ENCODE results near the gene PHF21A.

Gene PHF21A

DNA sequence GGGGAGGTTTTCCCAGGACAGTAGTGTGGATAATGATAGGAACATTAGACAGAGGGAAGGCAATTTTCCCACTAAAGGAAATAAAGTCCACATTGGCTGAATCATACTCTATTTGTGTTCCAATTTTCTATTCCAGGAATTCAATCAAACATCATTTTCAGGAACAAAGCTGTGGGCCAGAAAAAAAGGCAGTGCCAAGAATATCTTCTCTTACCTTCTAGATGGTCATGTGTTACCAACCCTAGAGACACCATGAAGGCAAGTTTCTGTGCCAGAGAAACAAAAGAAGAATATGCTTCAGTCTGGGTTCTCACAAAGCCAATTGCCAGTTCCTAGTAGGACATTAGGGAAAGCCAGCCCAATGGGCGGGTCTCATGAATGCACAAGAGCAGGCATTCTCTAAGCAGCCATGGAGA, 171.3 kb downstream of the PHF21A start:
- Histone ChIP-seq H3K9ac (ENCODE audit: insufficient read length, low read depth) (no peak overlapping the region), H3K4me3 (ENCODE audit: insufficient read length, low read depth) (no peak overlapping the region), H3K36me3 (ENCODE audit: insufficient read depth, insufficient read length, low read length) (peaks cover 43% of the 10 kb centered on the region), H3K4me1 (ENCODE audit: insufficient read depth, insufficient read length) (no peaks in the 10 kb centered on the region), H3K9me3 (ENCODE audit: insufficient read depth, low read length) (no peaks in the 10 kb centered on the region), H3K27me3 (ENCODE audit: insufficient read depth, insufficient read length) (no peaks in the 10 kb centered on the region)
- no peak for DNase-seq (ENCODE audit: low read depth, low spot score)
- TF ChIP-seq ZNF274 (IDR thresholded peaks at IDR 0.05; ENCODE audit: low read depth, low read length) (no peak), SUZ12 (IDR thresholded peaks at IDR 0.05; ENCODE audit: extremely low read depth, insufficient read depth, insufficient read length) (no peak), YY1 (IDR thresholded peaks at IDR 0.05; ENCODE audit: insufficient read depth, insufficient read length) (no peak)

DNA sequence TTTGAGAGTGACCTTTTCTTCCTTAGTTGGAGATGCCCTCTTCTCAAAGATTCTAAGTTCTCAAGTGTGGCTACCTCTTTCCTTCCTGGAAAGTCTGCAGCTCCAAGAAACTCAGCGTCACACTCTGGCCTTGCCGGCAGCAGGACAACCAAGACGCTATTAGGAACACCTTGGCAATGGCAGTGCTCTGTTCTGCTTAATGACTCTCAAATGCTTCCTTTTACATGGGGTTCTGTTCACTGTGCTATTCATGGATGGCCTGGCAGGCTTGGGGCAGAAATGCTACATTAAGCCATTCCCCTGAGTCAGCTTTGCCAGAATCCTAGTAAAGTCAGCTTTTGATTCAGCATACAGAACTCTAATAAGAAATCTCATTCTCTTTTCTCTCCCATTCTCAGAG, 172.9 kb downstream of the PHF21A start:
- Histone ChIP-seq H3K36me3 (ENCODE audit: insufficient read depth, insufficient read length, low read length) (peaks cover 45% of the 10 kb centered on the region), H3K9ac (ENCODE audit: insufficient read length, low read depth) (no peak overlapping the region), H3K4me3 (ENCODE audit: insufficient read length, low read depth) (no peak overlapping the region), H3K9me3 (ENCODE audit: insufficient read depth, low read length) (no peaks in the 10 kb centered on the region), H3K27me3 (ENCODE audit: insufficient read depth, insufficient read length) (no peaks in the 10 kb centered on the region), H3K4me1 (ENCODE audit: insufficient read depth, insufficient read length) (no peaks in the 10 kb centered on the region)
- no peak for DNase-seq (ENCODE audit: low read depth, low spot score)
- TF ChIP-seq ZNF274 (IDR thresholded peaks at IDR 0.05; ENCODE audit: low read depth, low read length) (no peak), SUZ12 (IDR thresholded peaks at IDR 0.05; ENCODE audit: extremely low read depth, insufficient read depth, insufficient read length) (no peak), YY1 (IDR thresholded peaks at IDR 0.05; ENCODE audit: insufficient read depth, insufficient read length) (no peak)

DNA sequence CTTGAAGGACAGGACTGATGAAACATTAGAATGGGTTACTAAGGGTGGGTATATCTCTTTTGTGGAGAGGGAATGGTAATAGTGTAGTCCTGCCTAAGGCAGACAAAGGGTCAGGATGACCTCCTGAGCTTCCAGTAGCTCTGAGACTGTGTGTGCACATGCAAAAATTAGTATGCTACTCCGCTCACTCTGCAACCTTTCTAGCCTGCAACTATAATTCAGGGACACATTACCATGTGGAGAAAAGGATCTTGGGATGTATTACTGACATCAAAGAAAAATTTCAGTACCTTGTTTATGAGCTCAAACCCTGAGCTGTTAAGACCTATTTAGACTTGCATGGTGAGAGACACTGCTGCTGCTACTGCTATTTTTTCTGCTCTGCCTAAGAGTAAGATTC, 173.4 kb downstream of the PHF21A start:
- H3K27me3 ChIP-seq (ENCODE audit: insufficient read depth, insufficient read length) = no peaks in the 10 kb centered on the region
- H3K36me3 ChIP-seq (ENCODE audit: insufficient read depth, insufficient read length, low read length) = peaks cover 45% of the 10 kb centered on the region
- no peak for DNase-seq (ENCODE audit: low read depth, low spot score)
- H3K4me3 ChIP-seq (ENCODE audit: insufficient read length, low read depth) = no peak overlapping the region
- H3K9me3 ChIP-seq (ENCODE audit: insufficient read depth, low read length) = no peaks in the 10 kb centered on the region
- no peak for TF ChIP-seq SUZ12 (IDR thresholded peaks at IDR 0.05; ENCODE audit: extremely low read depth, insufficient read depth, insufficient read length)
- no peak for TF ChIP-seq ZNF274 (IDR thresholded peaks at IDR 0.05; ENCODE audit: low read depth, low read length)
- no peak for TF ChIP-seq YY1 (IDR thresholded peaks at IDR 0.05; ENCODE audit: insufficient read depth, insufficient read length)
- H3K4me1 ChIP-seq (ENCODE audit: insufficient read depth, insufficient read length) = no peaks in the 10 kb centered on the region
- H3K9ac ChIP-seq (ENCODE audit: insufficient read length, low read depth) = no peak overlapping the region

DNA sequence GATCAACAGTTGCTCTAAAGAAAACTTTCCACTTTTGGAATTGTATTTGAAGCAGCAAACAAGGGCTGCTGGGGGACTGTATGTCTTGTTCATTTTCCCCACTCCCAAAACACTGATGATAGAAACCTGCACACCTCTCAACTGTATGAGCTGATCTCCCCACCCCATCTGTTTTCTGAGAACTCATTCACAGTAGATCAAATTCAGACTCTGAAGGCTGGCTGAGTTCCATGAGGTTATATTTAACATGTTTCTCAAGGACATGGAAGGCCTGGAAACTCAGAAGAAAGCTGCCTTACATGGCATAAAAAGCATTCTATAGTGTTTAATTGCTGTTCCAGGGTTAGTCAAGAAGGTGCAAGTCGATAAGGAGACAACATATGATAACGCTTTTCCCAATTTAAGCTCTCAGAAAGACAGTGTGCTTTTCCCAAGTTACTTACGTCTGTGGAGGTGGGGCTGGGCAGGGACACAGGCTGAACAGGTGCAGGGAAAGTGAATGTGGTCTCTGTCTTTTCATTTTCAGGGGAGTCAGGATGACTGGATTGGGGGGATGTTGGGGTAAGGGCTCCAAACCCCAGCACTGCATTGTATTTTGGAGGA, 175.8 kb downstream of the PHF21A start:
- no peak for TF ChIP-seq SUZ12 (IDR thresholded peaks at IDR 0.05; ENCODE audit: extremely low read depth, insufficient read depth, insufficient read length)
- no peak for TF ChIP-seq ZNF274 (IDR thresholded peaks at IDR 0.05; ENCODE audit: low read depth, low read length)
- TF ChIP-seq YY1 (IDR thresholded peaks at IDR 0.05; ENCODE audit: insufficient read depth, insufficient read length) = no peak
- H3K9ac ChIP-seq (ENCODE audit: insufficient read length, low read depth) = no peak overlapping the region
- H3K9me3 ChIP-seq (ENCODE audit: insufficient read depth, low read length) = no peaks in the 10 kb centered on the region
- H3K4me1 ChIP-seq (ENCODE audit: insufficient read depth, insufficient read length) = no peaks in the 10 kb centered on the region
- no peak overlapping the region for H3K4me3 ChIP-seq (ENCODE audit: insufficient read length, low read depth)
- peaks cover 43% of the 10 kb centered on the region for H3K36me3 ChIP-seq (ENCODE audit: insufficient read depth, insufficient read length, low read length)
- no peak for DNase-seq (ENCODE audit: low read depth, low spot score)
- no peaks in the 10 kb centered on the region for H3K27me3 ChIP-seq (ENCODE audit: insufficient read depth, insufficient read length)

DNA sequence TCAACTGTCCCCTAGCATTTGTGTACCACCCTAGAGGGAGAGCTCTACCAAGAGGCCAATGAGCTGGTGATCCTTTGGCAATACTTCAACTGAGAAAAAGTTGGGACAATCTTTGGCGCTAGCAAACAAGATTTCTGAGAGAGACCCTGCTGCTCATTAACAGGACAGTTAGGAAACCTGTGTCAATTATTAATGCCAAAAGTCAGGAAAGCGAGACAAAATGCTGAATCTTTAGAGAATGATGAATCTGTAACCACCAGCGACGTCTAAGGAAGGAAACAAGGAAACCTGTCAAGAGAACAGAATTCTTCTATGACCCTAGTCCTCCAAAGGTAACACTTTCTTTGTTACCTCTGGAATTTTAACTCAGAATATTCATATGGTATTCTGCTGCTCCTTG, 178.9 kb downstream of the PHF21A start:
- Histone ChIP-seq H3K9ac (ENCODE audit: insufficient read length, low read depth) (no peak overlapping the region), H3K4me1 (ENCODE audit: insufficient read depth, insufficient read length) (peaks cover 2% of the 10 kb centered on the region), H3K4me3 (ENCODE audit: insufficient read length, low read depth) (no peak overlapping the region), H3K27me3 (ENCODE audit: insufficient read depth, insufficient read length) (no peaks in the 10 kb centered on the region), H3K9me3 (ENCODE audit: insufficient read depth, low read length) (no peaks in the 10 kb centered on the region), H3K36me3 (ENCODE audit: insufficient read depth, insufficient read length, low read length) (peaks cover 17% of the 10 kb centered on the region)
- TF ChIP-seq ZNF274 (IDR thresholded peaks at IDR 0.05; ENCODE audit: low read depth, low read length) = no peak
- TF ChIP-seq YY1 (IDR thresholded peaks at IDR 0.05; ENCODE audit: insufficient read depth, insufficient read length) = no peak
- no peak for TF ChIP-seq SUZ12 (IDR thresholded peaks at IDR 0.05; ENCODE audit: extremely low read depth, insufficient read depth, insufficient read length)
- no peak for DNase-seq (ENCODE audit: low read depth, low spot score)

DNA sequence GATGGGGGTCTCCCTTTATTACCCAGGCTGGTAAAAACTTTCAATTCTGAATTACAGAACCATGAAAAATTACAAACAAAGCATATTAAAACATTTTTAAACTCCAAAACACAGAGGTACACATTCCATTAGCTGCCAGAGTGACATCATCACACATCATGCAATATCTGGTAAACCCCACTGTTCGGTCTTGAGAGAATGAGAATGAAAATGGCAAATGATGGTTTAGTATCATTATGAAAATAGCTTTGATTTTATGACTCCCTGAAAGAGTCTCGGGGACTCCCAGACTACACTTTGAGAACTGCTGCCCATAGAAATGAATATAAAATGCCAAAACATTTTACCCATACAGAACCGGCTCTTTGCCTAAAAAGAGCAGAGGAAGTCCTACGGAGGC, 180.0 kb downstream of the PHF21A start:
- DNase-seq (ENCODE audit: low read depth, low spot score) = no peak
- no peak overlapping the region for H3K4me3 ChIP-seq (ENCODE audit: insufficient read length, low read depth)
- peaks cover 14% of the 10 kb centered on the region for H3K36me3 ChIP-seq (ENCODE audit: insufficient read depth, insufficient read length, low read length)
- no peak for TF ChIP-seq ZNF274 (IDR thresholded peaks at IDR 0.05; ENCODE audit: low read depth, low read length)
- H3K27me3 ChIP-seq (ENCODE audit: insufficient read depth, insufficient read length) = no peaks in the 10 kb centered on the region
- H3K9me3 ChIP-seq (ENCODE audit: insufficient read depth, low read length) = no peaks in the 10 kb centered on the region
- peaks cover 2% of the 10 kb centered on the region for H3K4me1 ChIP-seq (ENCODE audit: insufficient read depth, insufficient read length)
- no peak overlapping the region for H3K9ac ChIP-seq (ENCODE audit: insufficient read length, low read depth)

DNA sequence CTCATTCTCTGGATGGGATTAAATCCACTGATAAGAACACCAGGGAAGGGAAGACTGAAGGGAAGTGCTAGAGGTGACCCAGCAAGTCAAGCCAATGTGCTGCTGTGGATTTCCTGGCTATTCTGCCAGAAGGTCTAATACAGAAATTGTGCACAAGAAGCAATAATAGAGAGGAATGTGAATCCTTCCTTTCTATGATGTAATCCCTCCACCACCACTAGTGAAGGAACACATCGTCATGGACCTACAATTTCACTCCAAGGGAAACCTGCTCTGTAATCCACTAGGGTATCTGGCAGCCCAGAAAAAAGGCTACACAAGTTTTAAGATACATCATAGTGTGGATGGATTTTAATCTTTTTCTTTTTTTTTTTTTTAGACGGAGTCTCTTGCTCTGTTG, 181.4 kb downstream of the PHF21A start:
- DNase-seq (ENCODE audit: low read depth, low spot score) = no peak
- Histone ChIP-seq H3K9me3 (ENCODE audit: insufficient read depth, low read length) (no peaks in the 10 kb centered on the region), H3K36me3 (ENCODE audit: insufficient read depth, insufficient read length, low read length) (peaks cover 14% of the 10 kb centered on the region), H3K4me1 (ENCODE audit: insufficient read depth, insufficient read length) (peaks cover 6% of the 10 kb centered on the region), H3K4me3 (ENCODE audit: insufficient read length, low read depth) (no peak overlapping the region), H3K27me3 (ENCODE audit: insufficient read depth, insufficient read length) (no peaks in the 10 kb centered on the region), H3K9ac (ENCODE audit: insufficient read length, low read depth) (no peak overlapping the region)
- no peak for TF ChIP-seq YY1 (IDR thresholded peaks at IDR 0.05; ENCODE audit: insufficient read depth, insufficient read length)

DNA sequence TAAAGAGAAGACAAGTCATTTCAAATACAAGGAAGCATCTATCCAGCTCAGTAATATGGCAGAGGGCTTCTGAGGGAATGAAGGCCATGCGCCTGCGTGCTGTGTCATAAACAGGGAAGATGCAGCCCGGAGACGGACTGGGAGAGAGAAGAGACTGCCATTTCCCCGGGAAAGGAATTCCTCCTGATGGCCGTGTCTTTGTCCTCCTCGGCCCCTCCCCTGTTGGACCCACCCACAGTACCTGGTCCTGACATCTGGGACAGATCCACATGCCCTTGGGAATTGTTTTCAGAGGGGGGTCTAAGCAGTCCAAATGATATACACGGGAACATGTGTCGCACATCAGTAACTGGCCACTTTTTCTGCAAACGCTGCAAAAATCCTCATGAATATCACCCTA, 183.3 kb downstream of the PHF21A start:
- no peak overlapping the region for H3K4me3 ChIP-seq (ENCODE audit: insufficient read length, low read depth)
- no peaks in the 10 kb centered on the region for H3K9me3 ChIP-seq (ENCODE audit: insufficient read depth, low read length)
- peaks cover 14% of the 10 kb centered on the region for H3K4me1 ChIP-seq (ENCODE audit: insufficient read depth, insufficient read length)
- TF ChIP-seq SUZ12 (IDR thresholded peaks at IDR 0.05; ENCODE audit: extremely low read depth, insufficient read depth, insufficient read length) = no peak
- no peak for TF ChIP-seq YY1 (IDR thresholded peaks at IDR 0.05; ENCODE audit: insufficient read depth, insufficient read length)
- TF ChIP-seq ZNF274 (IDR thresholded peaks at IDR 0.05; ENCODE audit: low read depth, low read length) = no peak
- no peak overlapping the region for H3K9ac ChIP-seq (ENCODE audit: insufficient read length, low read depth)
- peaks cover 30% of the 10 kb centered on the region for H3K36me3 ChIP-seq (ENCODE audit: insufficient read depth, insufficient read length, low read length)
- H3K27me3 ChIP-seq (ENCODE audit: insufficient read depth, insufficient read length) = no peaks in the 10 kb centered on the region
- DNase-seq (ENCODE audit: low read depth, low spot score) = no peak
